Measurements from ENCODE around the gene BCO1.

Gene BCO1

DNA sequence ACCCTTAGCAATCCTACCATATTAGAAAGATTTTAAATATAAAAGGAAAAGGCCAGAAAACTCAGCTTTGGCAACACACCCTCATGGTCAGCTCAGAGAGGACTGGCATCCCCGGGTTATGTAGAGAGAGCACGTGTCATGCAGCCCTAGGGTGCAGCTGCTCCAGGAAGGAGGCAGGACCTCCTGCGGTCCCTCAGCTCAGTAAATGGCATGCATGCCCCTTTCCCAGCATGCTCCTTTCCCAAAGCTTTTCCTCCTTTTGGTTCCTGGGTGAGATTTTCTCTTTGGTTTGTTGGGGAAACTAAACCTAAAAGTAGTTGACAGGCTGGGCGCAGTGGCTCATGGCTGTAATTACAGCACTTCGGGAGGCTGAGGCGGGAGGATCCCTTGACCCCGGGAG lies 80.2 kb downstream of the BCO1 start:
- DNase-seq (ENCODE audit: low read depth): no peak

DNA sequence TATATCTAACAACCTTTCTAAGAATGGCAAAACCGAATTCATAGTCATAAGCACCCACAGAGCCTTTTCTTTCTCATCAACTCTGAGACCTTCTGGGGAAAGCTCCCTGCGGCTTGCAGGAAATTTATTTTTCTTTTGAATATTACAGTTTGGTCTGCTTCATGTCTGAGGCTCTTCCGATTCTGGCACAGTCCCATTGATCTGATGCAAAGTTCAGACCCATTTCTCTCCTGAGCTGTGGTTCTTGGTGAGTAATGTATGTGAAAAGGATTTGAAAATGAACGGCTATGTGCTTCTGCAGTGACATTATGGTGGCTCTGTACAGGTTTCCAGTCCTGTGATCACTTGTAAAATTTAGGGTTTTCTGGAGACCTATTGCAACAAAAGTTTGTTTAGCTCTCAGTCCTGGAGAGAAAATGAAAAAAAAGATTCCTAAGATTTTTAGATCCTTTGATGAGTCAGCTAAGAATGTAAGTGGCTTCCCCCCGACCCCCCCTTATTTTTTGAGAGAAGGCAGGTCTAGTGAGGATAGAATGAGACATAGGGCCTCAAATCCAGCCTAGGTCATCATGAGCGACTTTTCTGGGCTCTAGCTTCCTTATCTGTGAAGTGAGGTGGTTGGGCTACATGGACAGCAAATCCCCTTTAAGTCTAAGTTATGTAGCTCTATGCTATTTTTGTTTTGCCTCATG lies 80.9 kb downstream of the BCO1 start:
- no peak for DNase-seq (ENCODE audit: low read depth)

DNA sequence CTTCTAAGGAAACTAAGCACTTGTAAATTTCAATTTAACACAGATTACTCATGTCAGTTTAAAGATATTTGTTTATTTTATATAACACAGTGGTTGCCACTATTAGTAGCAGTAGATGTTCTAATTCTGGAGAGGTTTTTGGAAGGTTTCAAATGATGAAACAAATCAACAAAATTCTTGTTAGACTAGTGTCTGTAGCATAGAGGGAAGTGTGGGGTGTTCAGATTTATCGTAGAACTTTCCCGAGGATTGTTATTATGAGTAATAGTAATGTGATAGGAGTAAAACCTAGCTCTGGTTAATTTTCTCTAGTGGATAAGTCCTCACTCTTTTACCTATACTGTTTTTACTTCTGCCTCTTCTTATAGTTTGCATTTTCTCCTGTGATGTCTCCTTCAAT lies 82.5 kb downstream of the BCO1 start:
- no peak for DNase-seq (ENCODE audit: low read depth)

DNA sequence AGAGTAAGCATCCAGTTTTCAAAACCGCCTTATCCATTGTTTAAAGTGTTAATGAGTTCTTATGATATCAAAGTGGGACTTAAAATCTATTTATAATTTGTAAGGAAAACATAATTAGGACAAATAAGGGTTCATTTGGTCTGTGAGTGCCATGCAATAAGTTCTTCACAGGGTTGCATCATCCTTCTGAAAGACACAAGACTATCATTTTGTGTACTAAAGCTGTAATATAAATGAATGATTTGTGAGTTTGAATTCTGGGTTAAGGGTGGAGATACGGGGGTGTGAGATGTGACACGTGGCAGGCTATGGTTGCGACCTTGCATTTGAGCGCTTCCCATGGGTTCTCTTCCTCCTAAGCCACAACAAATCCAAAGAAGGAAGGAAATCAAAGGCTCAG lies 83.0 kb downstream of the BCO1 start:
- no peak for DNase-seq (ENCODE audit: low read depth)

DNA sequence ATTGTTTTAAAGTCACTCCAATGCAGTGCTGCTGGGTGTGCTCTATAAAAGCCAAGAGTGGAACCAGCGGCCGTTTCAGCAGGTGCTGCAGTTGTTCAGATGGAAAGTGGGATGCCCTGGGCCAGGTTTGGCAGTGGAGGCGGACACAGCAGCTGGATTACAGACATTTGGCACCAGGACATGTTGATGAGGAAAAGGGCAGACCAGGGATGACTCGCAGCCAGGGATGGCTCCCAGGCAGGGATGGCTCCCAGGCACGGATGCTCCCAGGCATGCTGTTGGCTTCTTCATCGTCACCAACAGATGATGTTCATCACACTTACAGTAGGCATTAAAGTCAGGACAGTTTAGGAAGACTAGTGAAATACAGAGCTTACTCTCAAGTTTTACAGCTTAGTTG lies 86.3 kb downstream of the BCO1 start:
- no peak for DNase-seq (ENCODE audit: low read depth)

DNA sequence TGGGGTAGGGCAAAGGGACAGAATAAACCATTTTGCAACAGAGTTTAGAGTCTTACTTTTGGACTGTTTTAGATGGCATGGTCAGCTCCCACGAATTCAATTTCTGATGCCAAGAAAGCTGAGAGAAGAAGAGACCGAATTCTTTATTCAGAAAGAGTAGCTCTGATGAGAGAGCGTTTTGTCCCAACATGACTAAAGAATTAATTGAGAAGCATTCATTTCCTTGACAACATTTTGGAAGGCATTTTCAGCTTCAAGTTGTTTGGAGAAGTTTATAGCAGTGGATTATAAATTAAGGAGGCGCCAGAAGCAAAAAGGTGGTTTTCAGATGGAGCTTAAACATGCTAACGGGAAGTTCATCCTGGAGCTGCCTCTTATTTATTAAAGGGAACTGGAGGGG lies 88.5 kb downstream of the BCO1 start:
- no peak for DNase-seq (ENCODE audit: low read depth)

DNA sequence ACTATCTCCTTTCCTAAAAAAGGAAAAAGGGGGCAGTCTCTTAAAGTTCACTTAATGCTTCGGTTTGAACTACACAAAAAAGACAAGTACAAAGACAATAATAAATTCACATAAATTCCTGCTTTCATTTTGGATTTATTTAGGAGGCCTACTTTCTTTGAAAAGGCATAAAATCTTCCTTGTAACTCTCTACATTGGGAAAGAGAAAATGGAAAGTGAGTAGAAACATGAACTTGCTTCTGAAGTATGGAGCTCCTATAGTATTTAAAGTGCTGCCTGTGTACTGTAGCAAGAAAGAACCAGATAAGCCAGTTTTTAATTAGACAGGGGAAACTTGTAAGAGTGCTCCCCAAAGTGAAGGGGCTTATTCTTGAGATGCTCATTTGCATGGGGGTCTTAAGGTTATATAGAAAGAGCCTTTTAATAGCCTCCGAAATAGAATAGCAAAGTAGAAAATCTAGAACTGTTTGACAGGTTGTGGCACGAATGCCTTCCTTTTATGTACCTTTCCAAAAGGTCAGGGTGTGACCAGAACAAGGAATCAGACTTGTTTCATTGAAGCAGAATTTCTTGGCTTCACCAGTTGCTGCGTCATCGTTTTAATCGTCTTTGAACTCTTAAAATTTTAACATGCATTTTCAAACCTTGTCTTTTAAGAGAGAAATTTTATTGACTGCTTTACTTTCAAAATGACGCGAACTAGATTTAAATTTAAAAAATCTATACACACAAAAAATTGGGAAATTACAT lies 89.1 kb downstream of the BCO1 start:
- no peak for DNase-seq (ENCODE audit: low read depth)

DNA sequence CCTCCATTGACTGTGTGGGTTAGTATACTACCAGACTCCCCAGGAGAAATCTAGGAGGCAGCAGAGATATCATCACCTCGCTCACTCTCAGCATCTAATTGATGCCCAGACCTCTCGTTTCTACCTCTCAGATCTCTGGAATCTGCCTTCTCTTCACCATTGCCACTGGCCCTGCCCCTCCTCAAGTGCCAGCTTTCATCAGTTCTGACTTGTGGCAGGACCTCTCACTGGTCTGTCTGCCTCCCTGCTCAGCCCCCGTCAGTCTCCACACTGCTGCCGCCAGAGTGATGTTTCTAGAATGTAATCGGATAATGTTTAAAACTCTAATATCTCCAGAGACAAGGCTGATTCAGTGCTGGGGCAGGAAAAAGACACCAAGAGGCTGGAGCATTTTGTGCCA lies 91.5 kb downstream of the BCO1 start:
- DNase-seq (ENCODE audit: low read depth): no peak

DNA sequence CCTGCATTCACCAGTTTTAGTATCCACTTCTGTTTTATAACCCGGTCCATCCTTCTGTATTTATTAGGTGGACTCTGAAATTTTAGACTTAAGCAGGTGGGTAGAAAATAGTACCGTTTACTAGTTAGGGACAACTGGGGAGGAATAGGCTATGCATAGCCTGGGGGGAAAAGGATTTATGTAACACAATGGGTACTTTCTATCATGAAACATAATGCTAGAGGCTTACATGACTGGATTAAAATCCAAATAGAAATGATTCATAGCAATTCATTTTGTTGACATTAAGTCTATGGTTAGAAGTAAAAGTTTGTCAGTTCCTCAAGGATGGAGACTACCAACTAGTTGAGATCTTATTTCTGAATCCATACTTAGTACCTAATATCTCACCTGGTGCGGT lies 94.9 kb downstream of the BCO1 start:
- no peak for DNase-seq (ENCODE audit: low read depth)

DNA sequence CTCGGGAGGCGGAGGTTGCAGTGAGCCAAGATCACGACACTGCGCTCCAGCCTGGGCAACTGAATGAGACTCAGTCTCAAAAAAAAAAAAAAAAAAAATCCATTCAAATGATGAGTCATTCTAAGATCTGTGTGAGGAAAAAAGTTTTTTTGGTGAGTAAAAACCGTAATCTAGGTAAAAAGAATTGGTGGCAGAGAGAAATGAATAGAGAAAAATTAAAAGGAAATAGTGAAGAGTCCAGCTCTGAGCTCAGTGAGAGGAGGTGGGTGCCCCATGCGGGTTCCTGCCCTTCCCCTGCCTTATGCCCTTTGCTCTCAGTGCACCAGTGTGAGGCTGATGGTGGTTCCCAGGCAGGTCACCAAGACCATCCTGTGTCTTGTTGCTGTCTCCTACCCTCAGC lies 97.2 kb downstream of the BCO1 start:
- no peak for DNase-seq (ENCODE audit: low read depth)

DNA sequence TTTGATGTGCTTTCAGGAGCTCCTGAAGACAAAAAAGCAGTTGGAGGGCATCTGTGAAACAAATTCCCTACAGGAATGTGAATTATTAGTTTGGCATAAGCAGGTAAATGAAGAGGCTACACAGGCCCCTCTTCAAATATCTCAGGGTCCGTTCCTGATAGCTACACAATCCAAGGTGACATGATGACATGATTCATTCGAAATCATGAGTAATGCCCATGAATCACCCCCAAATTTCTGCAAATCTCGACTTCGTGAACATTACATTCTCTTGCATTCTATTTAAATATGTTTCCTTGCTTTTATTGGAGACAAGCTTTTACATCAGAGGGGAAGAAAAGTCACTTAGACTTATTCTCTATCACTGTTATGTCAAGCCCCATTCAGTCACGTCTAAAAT lies 98.6 kb downstream of the BCO1 start:
- no peak for DNase-seq (ENCODE audit: low read depth)
